ENCODE data around the gene RASA4B.

RASA4B gene

GRCh38 chr7:102459221-102459844 lies 58.2 kb downstream of the RASA4B start:
- no peak for TF ChIP-seq CTCF (IDR thresholded peaks at IDR 0.05; ENCODE audit: insufficient read depth, low read length, poor library complexity, severe bottlenecking)
- TF ChIP-seq EZH2phosphoT487 (conservative IDR thresholded peaks at IDR 0.05; ENCODE audit: low read length), result no peak
- Histone ChIP-seq H2AFZ (ENCODE audit: low read depth, low read length, severe bottlenecking) (no peak overlapping the region), H3K27ac (ENCODE audit: low read depth, low read length) (no peak overlapping the region), H4K20me1 (ENCODE audit: low read depth, low read length) (no peaks in the 10 kb centered on the region), H3K79me2 (ENCODE audit: insufficient read depth, low read length) (peaks cover 20% of the 10 kb centered on the region), H3K9ac (ENCODE audit: low read length) (no peak overlapping the region), H3K9me3 (ENCODE audit: insufficient read depth, low read length) (no peaks in the 10 kb centered on the region), H3K4me2 (ENCODE audit: low read depth, low read length, poor library complexity, severe bottlenecking) (no peak overlapping the region), H3K9me2 (replicated peaks; ENCODE audit: insufficient read depth, low read length) (no peaks in the 10 kb centered on the region), H3K27me3 (ENCODE audit: low read length) (no peaks in the 10 kb centered on the region), H3K36me3 (ENCODE audit: low read length) (no peaks in the 10 kb centered on the region), H3F3A (ENCODE audit: insufficient read depth) (peaks cover 5% of the 10 kb centered on the region; the same call in 1 of the 2 replicates), H3K4me3 (ENCODE audit: insufficient read depth, low read length, poor library complexity, severe bottlenecking) (no peak overlapping the region)

- Histone ChIP-seq H3K9ac (ENCODE audit: low read length) (no peak overlapping the region), H3K9me3 (ENCODE audit: insufficient read depth, low read length) (no peaks in the 10 kb centered on the region), H3K36me3 (ENCODE audit: low read length) (no peaks in the 10 kb centered on the region), H3K27me3 (ENCODE audit: low read length) (no peaks in the 10 kb centered on the region), H4K20me1 (ENCODE audit: low read depth, low read length) (no peaks in the 10 kb centered on the region), H2AFZ (ENCODE audit: low read depth, low read length, severe bottlenecking) (no peak overlapping the region), H3K79me2 (ENCODE audit: insufficient read depth, low read length) (peaks cover 3% of the 10 kb centered on the region; the same call in 1 of the 2 replicates), H3K4me2 (ENCODE audit: low read depth, low read length, poor library complexity, severe bottlenecking) (no peak overlapping the region), H3F3A (ENCODE audit: insufficient read depth) (peaks cover 5% of the 10 kb centered on the region; the same call in 1 of the 2 replicates), H3K27ac (ENCODE audit: low read depth, low read length) (no peak overlapping the region), H3K4me3 (ENCODE audit: insufficient read depth, low read length, poor library complexity, severe bottlenecking) (no peak overlapping the region), H3K9me2 (replicated peaks; ENCODE audit: insufficient read depth, low read length) (no peaks in the 10 kb centered on the region)
- no peak for TF ChIP-seq EZH2phosphoT487 (conservative IDR thresholded peaks at IDR 0.05; ENCODE audit: low read length)
- no peak for TF ChIP-seq CTCF (IDR thresholded peaks at IDR 0.05; ENCODE audit: insufficient read depth, low read length, poor library complexity, severe bottlenecking)
Measured at GRCh38 chr7:102457352-102457924, 60.1 kb downstream of the RASA4B start.

- Histone ChIP-seq H3K9me2 (replicated peaks; ENCODE audit: insufficient read depth, low read length) (no peaks in the 10 kb centered on the region), H3K36me3 (ENCODE audit: low read length) (no peaks in the 10 kb centered on the region), H3K27me3 (ENCODE audit: low read length) (no peaks in the 10 kb centered on the region), H3K27ac (ENCODE audit: low read depth, low read length) (no peak overlapping the region), H3K79me2 (ENCODE audit: insufficient read depth, low read length) (no peaks in the 10 kb centered on the region), H4K20me1 (ENCODE audit: low read depth, low read length) (no peaks in the 10 kb centered on the region), H3K9ac (ENCODE audit: low read length) (no peak overlapping the region), H2AFZ (ENCODE audit: low read depth, low read length, severe bottlenecking) (no peak overlapping the region), H3K4me3 (ENCODE audit: insufficient read depth, low read length, poor library complexity, severe bottlenecking) (no peak overlapping the region), H3K4me2 (ENCODE audit: low read depth, low read length, poor library complexity, severe bottlenecking) (no peak overlapping the region), H3F3A (ENCODE audit: insufficient read depth) (peaks cover 5% of the 10 kb centered on the region; the same call in 1 of the 2 replicates), H3K9me3 (ENCODE audit: insufficient read depth, low read length) (no peaks in the 10 kb centered on the region)
- TF ChIP-seq CTCF (IDR thresholded peaks at IDR 0.05; ENCODE audit: insufficient read depth, low read length, poor library complexity, severe bottlenecking), result no peak
- no peak for TF ChIP-seq EZH2phosphoT487 (conservative IDR thresholded peaks at IDR 0.05; ENCODE audit: low read length)
Measured at GRCh38 chr7:102456327-102456726, 61.2 kb downstream of the RASA4B start.

Data from SU-DHL-6 (cell line).